ENCODE measurements around the gene MDGA2.

MDGA2 gene

DNA sequence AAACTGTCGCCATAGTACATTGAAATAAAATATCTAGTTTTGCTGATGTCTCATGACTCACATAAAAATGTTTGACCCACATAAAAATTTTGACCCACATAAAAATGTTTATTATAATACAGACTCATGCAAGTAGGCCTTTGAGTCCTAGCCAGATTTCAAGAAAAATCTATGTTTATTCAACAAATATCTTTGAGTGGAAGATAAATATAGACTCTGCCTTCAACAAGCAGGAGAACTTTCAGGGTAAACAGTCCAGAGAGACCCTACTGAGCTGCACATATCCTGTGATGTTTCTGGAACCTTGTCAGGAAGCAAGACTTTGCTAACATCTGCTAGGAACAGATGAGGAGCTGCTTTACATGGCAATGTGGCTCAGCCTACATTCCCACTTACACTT lies 283.1 kb downstream of the MDGA2 start:
- no peak for DNase-seq (ENCODE audit: low read depth, low spot score)
- H3K27ac ChIP-seq: no peak overlapping the region
- H3K9ac ChIP-seq (ENCODE audit: insufficient read length): no peak overlapping the region
- no peaks in the 10 kb centered on the region for H3K36me3 ChIP-seq (ENCODE audit: insufficient read depth, low read length)
- no peak overlapping the region for H3K4me3 ChIP-seq
- H3K9me3 ChIP-seq (ENCODE audit: low read depth, low read length): no peaks in the 10 kb centered on the region
- TF ChIP-seq FOXP2 (optimal IDR thresholded peaks at IDR 0.05; ENCODE audit: control extremely low read depth, extremely low read length, insufficient read depth) (no peak), EZH2 (IDR thresholded peaks at IDR 0.05) (no peak), POLR2AphosphoS5 (IDR thresholded peaks at IDR 0.05; ENCODE audit: borderline replicate concordance, low read depth, low read length) (no peak)

- TF ChIP-seq POLR2AphosphoS5 (IDR thresholded peaks at IDR 0.05; ENCODE audit: borderline replicate concordance, low read depth, low read length) (no peak), EZH2 (IDR thresholded peaks at IDR 0.05) (no peak), FOXP2 (optimal IDR thresholded peaks at IDR 0.05; ENCODE audit: control extremely low read depth, extremely low read length, insufficient read depth) (no peak)
- Histone ChIP-seq H3K27ac (no peak overlapping the region), H3K9me3 (ENCODE audit: low read depth, low read length) (no peaks in the 10 kb centered on the region), H3K36me3 (ENCODE audit: insufficient read depth, low read length) (no peaks in the 10 kb centered on the region), H3K4me3 (no peak overlapping the region), H3K9ac (ENCODE audit: insufficient read length) (no peak overlapping the region)
- no peak for DNase-seq (ENCODE audit: low read depth, low spot score)
Observed at GRCh38 chr14:47390831-47391504, 284.4 kb downstream of the MDGA2 start.

DNA sequence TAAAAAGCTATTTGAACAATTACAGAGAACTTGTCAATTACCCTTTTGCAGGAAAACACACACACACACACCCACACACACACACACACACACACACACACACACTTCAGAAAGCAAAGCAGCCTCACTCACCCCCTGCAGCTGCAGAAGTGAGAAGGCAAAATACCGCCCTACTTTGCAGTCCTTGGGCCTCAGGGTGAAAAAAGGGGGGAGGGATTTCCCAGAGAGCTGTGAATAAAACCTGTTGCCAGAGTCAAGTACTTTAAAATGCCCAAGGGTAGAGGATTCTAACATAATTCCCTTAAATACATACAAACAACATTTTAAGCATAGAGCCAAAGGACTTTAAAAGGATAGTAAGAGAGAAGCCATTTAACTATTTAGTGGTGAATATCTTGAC lies 285.9 kb downstream of the MDGA2 start:
- H3K4me3 ChIP-seq: no peak overlapping the region
- H3K27ac ChIP-seq: no peak overlapping the region
- no peak overlapping the region for H3K9ac ChIP-seq (ENCODE audit: insufficient read length)
- no peaks in the 10 kb centered on the region for H3K9me3 ChIP-seq (ENCODE audit: low read depth, low read length)
- DNase-seq (ENCODE audit: low read depth, low spot score): peak; percentile 34
- no peaks in the 10 kb centered on the region for H3K36me3 ChIP-seq (ENCODE audit: insufficient read depth, low read length)
- TF ChIP-seq FOXP2 (optimal IDR thresholded peaks at IDR 0.05; ENCODE audit: control extremely low read depth, extremely low read length, insufficient read depth) (no peak), POLR2AphosphoS5 (IDR thresholded peaks at IDR 0.05; ENCODE audit: borderline replicate concordance, low read depth, low read length) (no peak), EZH2 (IDR thresholded peaks at IDR 0.05) (no peak)

GRCh38 chr14:47366006-47366405 lies 309.4 kb downstream of the MDGA2 start:
- no peaks in the 10 kb centered on the region for H3K9me3 ChIP-seq (ENCODE audit: low read depth, low read length)
- no peak overlapping the region for H3K9ac ChIP-seq (ENCODE audit: insufficient read length)
- no peak overlapping the region for H3K4me3 ChIP-seq
- no peak for DNase-seq (ENCODE audit: low read depth, low spot score)
- H3K36me3 ChIP-seq (ENCODE audit: insufficient read depth, low read length): no peaks in the 10 kb centered on the region
- TF ChIP-seq EZH2 (IDR thresholded peaks at IDR 0.05): no peak
- no peak overlapping the region for H3K27ac ChIP-seq

DNA sequence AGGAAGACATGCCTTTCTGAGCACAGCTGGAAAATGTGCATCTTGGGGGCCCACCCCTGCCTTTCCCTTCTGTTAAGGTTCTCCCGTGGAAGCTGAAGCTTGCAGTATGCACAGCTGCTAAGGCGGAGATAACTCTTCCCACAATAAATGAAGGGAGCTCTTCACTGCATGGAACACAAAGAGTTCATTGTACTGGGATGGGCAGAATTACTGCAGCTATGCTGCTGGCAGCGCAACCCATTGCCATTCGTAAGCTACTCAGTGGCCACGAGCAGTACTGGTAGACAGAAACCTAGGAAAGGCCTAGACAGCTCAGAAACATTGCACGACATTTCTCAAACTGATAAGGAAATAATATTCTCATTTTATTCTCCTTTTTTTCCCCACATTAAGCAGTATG lies 310.2 kb downstream of the MDGA2 start:
- TF ChIP-seq FOXP2 (optimal IDR thresholded peaks at IDR 0.05; ENCODE audit: control extremely low read depth, extremely low read length, insufficient read depth): no peak
- no peak for TF ChIP-seq EZH2 (IDR thresholded peaks at IDR 0.05)
- TF ChIP-seq POLR2AphosphoS5 (IDR thresholded peaks at IDR 0.05; ENCODE audit: borderline replicate concordance, low read depth, low read length): no peak
- DNase-seq (ENCODE audit: low read depth, low spot score): no peak
- Histone ChIP-seq H3K27ac (no peak overlapping the region), H3K9me3 (ENCODE audit: low read depth, low read length) (no peaks in the 10 kb centered on the region), H3K9ac (ENCODE audit: insufficient read length) (no peak overlapping the region), H3K4me3 (no peak overlapping the region), H3K36me3 (ENCODE audit: insufficient read depth, low read length) (no peaks in the 10 kb centered on the region)

- no peaks in the 10 kb centered on the region for H3K9me3 ChIP-seq (ENCODE audit: low read depth, low read length)
- no peak overlapping the region for H3K9ac ChIP-seq (ENCODE audit: insufficient read length)
- H3K27ac ChIP-seq: no peak overlapping the region
- TF ChIP-seq POLR2AphosphoS5 (IDR thresholded peaks at IDR 0.05; ENCODE audit: borderline replicate concordance, low read depth, low read length) (no peak), EZH2 (IDR thresholded peaks at IDR 0.05) (no peak), FOXP2 (optimal IDR thresholded peaks at IDR 0.05; ENCODE audit: control extremely low read depth, extremely low read length, insufficient read depth) (no peak)
- H3K4me3 ChIP-seq: no peak overlapping the region
- no peaks in the 10 kb centered on the region for H3K36me3 ChIP-seq (ENCODE audit: insufficient read depth, low read length)
- no peak for DNase-seq (ENCODE audit: low read depth, low spot score)
Observed at GRCh38 chr14:47353186-47353585, 322.2 kb downstream of the MDGA2 start.

- no peak overlapping the region for H3K4me3 ChIP-seq
- no peak overlapping the region for H3K9ac ChIP-seq (ENCODE audit: insufficient read length)
- no peak overlapping the region for H3K27ac ChIP-seq
- TF ChIP-seq FOXP2 (optimal IDR thresholded peaks at IDR 0.05; ENCODE audit: control extremely low read depth, extremely low read length, insufficient read depth) (no peak), POLR2AphosphoS5 (IDR thresholded peaks at IDR 0.05; ENCODE audit: borderline replicate concordance, low read depth, low read length) (no peak), EZH2 (IDR thresholded peaks at IDR 0.05) (no peak)
- no peak for DNase-seq (ENCODE audit: low read depth, low spot score)
- no peaks in the 10 kb centered on the region for H3K9me3 ChIP-seq (ENCODE audit: low read depth, low read length)
- no peaks in the 10 kb centered on the region for H3K36me3 ChIP-seq (ENCODE audit: insufficient read depth, low read length)
Observed at GRCh38 chr14:47346849-47347248, 328.6 kb downstream of the MDGA2 start.

GRCh38 chr14:47345016-47345415 lies 330.4 kb downstream of the MDGA2 start:
- no peak for DNase-seq (ENCODE audit: low read depth, low spot score)
- TF ChIP-seq POLR2AphosphoS5 (IDR thresholded peaks at IDR 0.05; ENCODE audit: borderline replicate concordance, low read depth, low read length): no peak
- TF ChIP-seq EZH2 (IDR thresholded peaks at IDR 0.05): no peak
- TF ChIP-seq FOXP2 (optimal IDR thresholded peaks at IDR 0.05; ENCODE audit: control extremely low read depth, extremely low read length, insufficient read depth): no peak
- Histone ChIP-seq H3K27ac (no peak overlapping the region), H3K9ac (ENCODE audit: insufficient read length) (no peak overlapping the region), H3K9me3 (ENCODE audit: low read depth, low read length) (no peaks in the 10 kb centered on the region), H3K36me3 (ENCODE audit: insufficient read depth, low read length) (no peaks in the 10 kb centered on the region), H3K4me3 (no peak overlapping the region)

- no peaks in the 10 kb centered on the region for H3K36me3 ChIP-seq (ENCODE audit: insufficient read depth, low read length)
- H3K9me3 ChIP-seq (ENCODE audit: low read depth, low read length): no peaks in the 10 kb centered on the region
- H3K4me3 ChIP-seq: no peak overlapping the region
- H3K9ac ChIP-seq (ENCODE audit: insufficient read length): no peak overlapping the region
- TF ChIP-seq POLR2AphosphoS5 (IDR thresholded peaks at IDR 0.05; ENCODE audit: borderline replicate concordance, low read depth, low read length) (no peak), FOXP2 (optimal IDR thresholded peaks at IDR 0.05; ENCODE audit: control extremely low read depth, extremely low read length, insufficient read depth) (no peak), EZH2 (IDR thresholded peaks at IDR 0.05) (no peak)
- DNase-seq (ENCODE audit: low read depth, low spot score): no peak
- no peak overlapping the region for H3K27ac ChIP-seq
Observed at GRCh38 chr14:47332939-47333338, 342.5 kb downstream of the MDGA2 start.
